Measurements from ENCODE around the gene SMG6.

The SMG6 gene

GRCh38 chr17:2108170-2108569 lies 195.4 kb downstream of the SMG6 start:
- H3K4me1 ChIP-seq (ENCODE audit: insufficient read depth, low read length): no peaks in the 10 kb centered on the region
- no peaks in the 10 kb centered on the region for H3K9me3 ChIP-seq (ENCODE audit: control insufficient read depth, insufficient read depth, low read length)
- H3K9ac ChIP-seq (ENCODE audit: low read depth, low read length): no peak overlapping the region
- no peaks in the 10 kb centered on the region for H3K36me3 ChIP-seq (ENCODE audit: insufficient read depth, low read length)

GRCh38 chr17:2107506-2107905 lies 196.1 kb downstream of the SMG6 start:
- no peaks in the 10 kb centered on the region for H3K9me3 ChIP-seq (ENCODE audit: control insufficient read depth, insufficient read depth, low read length)
- H3K36me3 ChIP-seq (ENCODE audit: insufficient read depth, low read length): no peaks in the 10 kb centered on the region
- H3K9ac ChIP-seq (ENCODE audit: low read depth, low read length): no peak overlapping the region
- no peaks in the 10 kb centered on the region for H3K4me1 ChIP-seq (ENCODE audit: insufficient read depth, low read length)

DNA sequence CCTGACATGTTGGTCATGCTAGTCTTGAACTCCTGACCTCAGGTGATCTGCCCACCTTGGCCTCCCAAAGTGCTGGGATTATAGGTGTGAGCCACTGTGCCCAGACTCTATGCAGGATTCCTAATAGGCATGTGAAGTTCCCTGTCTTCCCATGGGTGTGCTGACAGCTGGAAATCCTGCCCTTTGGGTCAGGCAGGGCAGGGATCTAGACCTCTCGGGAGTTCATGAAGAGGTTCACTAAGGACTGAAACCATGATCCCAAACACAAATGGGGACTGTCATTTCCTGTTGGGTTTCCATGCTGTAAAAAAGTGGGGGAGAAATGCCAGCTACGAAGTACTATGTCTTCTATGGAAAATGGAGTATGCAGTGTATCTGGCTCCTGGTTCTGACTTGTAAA lies 196.5 kb downstream of the SMG6 start:
- no peaks in the 10 kb centered on the region for H3K4me1 ChIP-seq (ENCODE audit: insufficient read depth, low read length)
- no peaks in the 10 kb centered on the region for H3K36me3 ChIP-seq (ENCODE audit: insufficient read depth, low read length)
- no peaks in the 10 kb centered on the region for H3K9me3 ChIP-seq (ENCODE audit: control insufficient read depth, insufficient read depth, low read length)
- H3K9ac ChIP-seq (ENCODE audit: low read depth, low read length): no peak overlapping the region

DNA sequence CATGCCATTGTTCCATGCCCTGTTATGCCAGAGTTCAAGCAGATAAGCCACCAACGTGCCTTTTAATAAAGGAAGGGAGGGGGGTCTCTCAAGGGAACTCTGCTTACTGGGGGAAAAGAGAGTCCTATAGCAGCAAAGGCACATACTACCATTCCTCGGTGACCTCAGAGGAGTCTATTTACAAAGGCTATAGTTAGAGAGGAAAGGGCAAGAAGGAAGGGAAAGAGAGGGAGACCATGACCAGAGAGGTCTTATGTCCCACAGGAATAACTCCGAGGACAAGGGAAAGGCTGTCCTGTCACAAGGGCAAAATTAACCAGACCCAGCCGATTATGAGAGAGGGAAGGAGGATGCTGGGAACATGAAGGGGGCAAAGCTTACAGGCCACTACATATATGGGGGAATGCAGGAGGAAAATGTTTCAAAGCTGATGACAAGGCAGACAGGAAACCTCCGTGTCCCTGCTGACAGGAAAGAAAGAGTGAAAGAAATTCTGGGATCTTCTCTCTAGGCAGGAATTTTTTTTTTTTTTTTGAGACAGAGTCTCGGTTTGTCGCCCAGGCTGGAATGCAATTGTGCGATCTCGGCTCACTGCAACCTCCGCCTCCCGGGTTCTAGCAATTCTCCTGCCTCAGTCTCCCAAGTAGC lies 197.2 kb downstream of the SMG6 start:
- Histone ChIP-seq H3K36me3 (ENCODE audit: insufficient read depth, low read length) (no peaks in the 10 kb centered on the region), H3K9me3 (ENCODE audit: control insufficient read depth, insufficient read depth, low read length) (no peaks in the 10 kb centered on the region), H3K4me1 (ENCODE audit: insufficient read depth, low read length) (no peaks in the 10 kb centered on the region), H3K9ac (ENCODE audit: low read depth, low read length) (no peak overlapping the region)

- Histone ChIP-seq H3K9ac (ENCODE audit: low read depth, low read length) (no peak overlapping the region), H3K36me3 (ENCODE audit: insufficient read depth, low read length) (no peaks in the 10 kb centered on the region), H3K4me1 (ENCODE audit: insufficient read depth, low read length) (no peaks in the 10 kb centered on the region), H3K9me3 (ENCODE audit: control insufficient read depth, insufficient read depth, low read length) (no peaks in the 10 kb centered on the region)
Observed at GRCh38 chr17:2105663-2106062, 197.9 kb downstream of the SMG6 start.

- H3K9ac ChIP-seq (ENCODE audit: low read depth, low read length): no peak overlapping the region; the same call in 1 of the 2 replicates
- H3K9me3 ChIP-seq (ENCODE audit: control insufficient read depth, insufficient read depth, low read length): no peaks in the 10 kb centered on the region
- no peaks in the 10 kb centered on the region; the same call in 1 of the 2 replicates for H3K36me3 ChIP-seq (ENCODE audit: insufficient read depth, low read length)
- no peaks in the 10 kb centered on the region for H3K4me1 ChIP-seq (ENCODE audit: insufficient read depth, low read length)
Observed at GRCh38 chr17:2102931-2103809, 200.4 kb downstream of the SMG6 start.

- Histone ChIP-seq H3K4me1 (ENCODE audit: insufficient read depth, low read length) (no peaks in the 10 kb centered on the region), H3K9ac (ENCODE audit: low read depth, low read length) (no peak overlapping the region), H3K36me3 (ENCODE audit: insufficient read depth, low read length) (no peaks in the 10 kb centered on the region; the same call in 1 of the 2 replicates), H3K9me3 (ENCODE audit: control insufficient read depth, insufficient read depth, low read length) (no peaks in the 10 kb centered on the region)
Observed at GRCh38 chr17:2101448-2102257, 201.9 kb downstream of the SMG6 start.

DNA sequence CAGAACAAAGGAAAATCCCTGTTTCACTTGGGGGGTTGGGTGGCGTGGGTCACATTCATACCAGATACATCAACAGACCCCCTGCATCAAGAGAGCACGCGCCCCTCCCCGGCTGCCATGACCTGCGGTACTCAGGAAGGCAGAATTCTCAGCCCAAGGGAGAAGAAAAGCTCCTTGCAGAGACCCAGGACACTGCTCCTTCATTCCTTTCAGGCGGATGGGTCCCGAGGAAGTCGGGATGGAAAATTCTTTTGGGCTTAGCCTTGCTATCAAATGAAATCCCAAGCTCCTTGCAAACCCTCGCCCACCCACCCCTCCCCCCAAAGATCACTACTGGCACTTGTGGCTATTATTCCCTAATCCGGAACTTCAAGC lies 208.1 kb downstream of the SMG6 start:
- H3K36me3 ChIP-seq (ENCODE audit: insufficient read depth, low read length): no peaks in the 10 kb centered on the region; the same call in 1 of the 2 replicates
- H3K9me3 ChIP-seq (ENCODE audit: control insufficient read depth, insufficient read depth, low read length): no peaks in the 10 kb centered on the region
- no peak overlapping the region for H3K9ac ChIP-seq (ENCODE audit: low read depth, low read length)
- peaks cover 17% of the 10 kb centered on the region for H3K4me1 ChIP-seq (ENCODE audit: insufficient read depth, low read length)

- Histone ChIP-seq H3K9me3 (ENCODE audit: control insufficient read depth, insufficient read depth, low read length) (no peaks in the 10 kb centered on the region), H3K9ac (ENCODE audit: low read depth, low read length) (no peak overlapping the region), H3K4me1 (ENCODE audit: insufficient read depth, low read length) (peaks cover 21% of the 10 kb centered on the region), H3K36me3 (ENCODE audit: insufficient read depth, low read length) (no peaks in the 10 kb centered on the region; the same call in 1 of the 2 replicates)
Observed at GRCh38 chr17:2094891-2095535, 208.6 kb downstream of the SMG6 start.

DNA sequence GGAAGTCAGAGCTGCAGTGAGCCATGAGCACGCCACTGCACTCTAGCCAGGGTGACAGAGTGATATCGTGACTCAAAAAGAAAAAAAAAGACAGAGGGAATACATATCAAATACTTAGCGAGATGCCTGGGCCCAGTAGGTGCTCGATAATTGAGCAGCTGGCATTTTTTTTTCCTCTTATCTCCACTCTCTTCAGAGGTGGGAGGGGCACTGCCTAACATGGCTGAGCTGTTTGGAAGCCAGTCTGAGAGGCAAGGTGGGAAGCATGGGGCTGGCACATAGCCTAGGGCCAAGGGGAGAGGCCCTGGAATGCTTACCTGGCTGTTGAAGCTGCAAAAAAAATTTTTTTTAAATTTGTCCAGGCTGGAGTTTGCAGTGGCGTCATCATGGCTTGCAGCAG lies 210.2 kb downstream of the SMG6 start:
- H3K36me3 ChIP-seq (ENCODE audit: insufficient read depth, low read length): no peaks in the 10 kb centered on the region; the same call in 1 of the 2 replicates
- H3K4me1 ChIP-seq (ENCODE audit: insufficient read depth, low read length): peaks cover 21% of the 10 kb centered on the region
- no peak overlapping the region for H3K9ac ChIP-seq (ENCODE audit: low read depth, low read length)
- no peaks in the 10 kb centered on the region for H3K9me3 ChIP-seq (ENCODE audit: control insufficient read depth, insufficient read depth, low read length)

DNA sequence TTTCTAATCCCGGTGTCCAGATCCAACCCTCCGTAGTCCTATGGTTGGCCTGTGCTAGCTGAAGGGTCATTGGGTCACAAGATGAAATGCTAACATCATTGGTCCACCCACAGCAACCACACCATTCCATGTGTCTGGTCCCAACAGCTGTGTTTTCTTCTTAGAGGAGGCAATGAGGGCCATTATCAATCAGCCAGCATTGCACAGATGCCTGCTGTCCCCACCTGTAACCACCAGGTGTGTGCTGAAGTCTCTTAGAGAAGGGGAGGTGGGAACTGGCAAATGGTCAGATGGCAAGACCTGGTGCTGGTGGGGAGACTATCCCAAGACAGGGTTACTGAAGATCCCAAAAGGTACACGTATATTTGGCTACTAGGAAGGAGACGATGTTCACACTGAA lies 211.3 kb downstream of the SMG6 start:
- peaks cover 21% of the 10 kb centered on the region for H3K4me1 ChIP-seq (ENCODE audit: insufficient read depth, low read length)
- no peaks in the 10 kb centered on the region for H3K36me3 ChIP-seq (ENCODE audit: insufficient read depth, low read length)
- no peak overlapping the region for H3K9ac ChIP-seq (ENCODE audit: low read depth, low read length)
- H3K9me3 ChIP-seq (ENCODE audit: control insufficient read depth, insufficient read depth, low read length): no peaks in the 10 kb centered on the region

GRCh38 chr17:2090804-2091534 lies 212.6 kb downstream of the SMG6 start:
- H3K9me3 ChIP-seq (ENCODE audit: control insufficient read depth, insufficient read depth, low read length): no peaks in the 10 kb centered on the region
- H3K4me1 ChIP-seq (ENCODE audit: insufficient read depth, low read length): peaks cover 21% of the 10 kb centered on the region
- H3K9ac ChIP-seq (ENCODE audit: low read depth, low read length): no peak overlapping the region
- H3K36me3 ChIP-seq (ENCODE audit: insufficient read depth, low read length): no peaks in the 10 kb centered on the region

DNA sequence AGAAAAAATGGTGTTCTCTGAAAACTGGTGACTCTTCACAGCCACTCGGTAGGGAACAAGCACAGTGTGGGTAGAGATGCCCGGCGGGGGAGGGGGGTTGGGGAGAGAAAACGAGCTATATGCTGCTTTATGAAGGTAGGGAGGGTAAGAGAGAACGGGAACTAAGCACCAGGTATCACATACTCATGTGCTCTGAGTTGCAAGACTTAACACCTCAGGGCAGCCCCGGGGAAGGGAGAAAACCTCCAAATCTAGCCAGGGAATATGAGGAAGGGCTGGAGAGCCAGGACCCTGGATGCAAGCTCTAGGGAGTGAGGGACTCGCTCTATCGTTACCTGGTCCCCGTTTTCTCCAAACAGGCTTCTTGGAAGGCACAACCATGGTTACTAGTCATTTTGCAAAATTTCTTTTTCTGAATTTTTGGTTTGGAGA lies 213.4 kb downstream of the SMG6 start:
- H3K9me3 ChIP-seq (ENCODE audit: control insufficient read depth, insufficient read depth, low read length): no peaks in the 10 kb centered on the region
- peaks cover 19% of the 10 kb centered on the region for H3K4me1 ChIP-seq (ENCODE audit: insufficient read depth, low read length)
- no peaks in the 10 kb centered on the region for H3K36me3 ChIP-seq (ENCODE audit: insufficient read depth, low read length)
- no peak overlapping the region for H3K9ac ChIP-seq (ENCODE audit: low read depth, low read length)

All from ES-I3 (cell line).